Prostate gland (tissue), 2 donors: ENCODE results near the gene SORT1.

ENCODE experiments used
- CTCF ChIP-seq, 4 experiments: fragments of 200-600 bp in 2 of 4; fragments of 450-650 bp in 2 of 4; sonication (generic) in 2 of 4; IDR thresholded peaks; 1 replicate in 3 of 4; 2 replicates in 1 of 4; pipeline ENCODE4 v1.5.1; 2016 to 2019; ENCODE audit warnings: antibody characterized with exemption in 4 of 4, mild to moderate bottlenecking in 2 of 4, moderate library complexity in 2 of 4
- POLR2A ChIP-seq: fragments of 450-650 bp; IDR thresholded peaks from one replicate; pipeline ENCODE4 v1.6.1; 2016; ENCODE audit warnings: antibody characterized with exemption, mild to moderate bottlenecking

- no peak for TF ChIP-seq CTCF (IDR thresholded peaks at IDR 0.05)
- no peak for TF ChIP-seq POLR2A
Observed at GRCh38 chr1:109265016-109265415, 132.7 kb downstream of the SORT1 start.
